Neural progenitor cell (in vitro differentiated cells): ENCODE data around the gene LIPK. TPM values are rescaled to one million over a fixed set of nuclear protein-coding genes. Genes with fewer than 3 reads are reported as not detected.
"Not testable (repeated sequence)": the region's sequence is repeated elsewhere in the genome, so short reads cannot be mapped to it uniquely, and the experiment has no call there.

Experiments
- DNase-seq: peaks from one replicate; pipeline ENCODE4 v3.0.0-alpha.2; 2016; ENCODE audit warnings: low spot score
- H2AFZ ChIP-seq: fragments of 200-600 bp; sonication (generic); replicated peaks from 2 replicates; pipeline ENCODE4 v1.6.1; 2016; ENCODE audit warnings: antibody characterized with exemption
- H3F3A ChIP-seq: fragments of 200-600 bp; sonication (generic); 2 replicates; pipeline ENCODE4 v1.6.1; 2016; ENCODE audit warnings: antibody characterized with exemption, low read depth
- H3K27ac ChIP-seq: fragments of 200-600 bp; sonication (generic); 2 replicates; pipeline ENCODE4 v1.5.1; 2016; ENCODE audit warnings: mild to moderate bottlenecking
- H3K27me3 ChIP-seq: fragments of 200-600 bp; sonication (generic); 2 replicates; pipeline ENCODE4 v1.6.1; 2016; ENCODE audit warnings: mild to moderate bottlenecking, moderate library complexity
- H3K36me3 ChIP-seq: fragments of 200-600 bp; sonication (generic); 2 replicates; pipeline ENCODE4 v1.5.1; 2016
- H3K4me1 ChIP-seq: fragments of 200-600 bp; sonication (generic); 2 replicates; pipeline ENCODE4 v1.6.1; 2016; ENCODE audit warnings: mixed run types
- H3K4me2 ChIP-seq: fragments of 200-600 bp; sonication (generic); 2 replicates; pipeline ENCODE4 v1.6.1; 2016
- H3K4me3 ChIP-seq: fragments of 200-600 bp; sonication (generic); 2 replicates; pipeline ENCODE4 v1.5.1; 2016
- H3K79me2 ChIP-seq: fragments of 200-600 bp; sonication (generic); 2 replicates; pipeline ENCODE4 v1.6.1; 2016; ENCODE audit warnings: low read depth
- H3K9ac ChIP-seq: fragments of 200-600 bp; sonication (generic); 2 replicates; pipeline ENCODE4 v1.6.1; 2016
- H3K9me3 ChIP-seq: fragments of 200-600 bp; sonication (generic); 2 replicates; pipeline ENCODE4 v1.5.1; 2016; ENCODE audit warnings: low read depth
- H4K20me1 ChIP-seq: fragments of 200-600 bp; sonication (generic); 2 replicates; pipeline ENCODE4 v1.6.1; 2016; ENCODE audit warnings: low read depth
- H3K27ac Mint-ChIP-seq: 3 replicates; pipeline ENCODE4 v1.8.0; 2021; ENCODE audit warnings: mixed read lengths
- H3K27me3 Mint-ChIP-seq: 2 replicates; pipeline ENCODE4 v1.8.0; 2022; ENCODE audit warnings: low read depth, mild to moderate bottlenecking, inconsistent platforms, moderate library complexity, mixed read lengths; ENCODE audit not compliant: insufficient read depth
- H3K36me3 Mint-ChIP-seq: 3 replicates; pipeline ENCODE4 v1.8.0; 2021; ENCODE audit warnings: mixed read lengths
- H3K4me1 Mint-ChIP-seq: 3 replicates; pipeline ENCODE4 v1.8.0; 2021; ENCODE audit warnings: mixed read lengths
- H3K4me3 Mint-ChIP-seq: 3 replicates; pipeline ENCODE4 v1.8.0; 2021; ENCODE audit warnings: mild to moderate bottlenecking, moderate library complexity, mixed read lengths
- H3K9me3 Mint-ChIP-seq: 3 replicates; pipeline ENCODE4 v1.8.0; 2020; ENCODE audit warnings: mixed read lengths
- CTCF ChIP-seq: fragments of 200-600 bp; sonication (generic); IDR thresholded peaks from 2 replicates; pipeline ENCODE4 v1.5.1; 2017; ENCODE audit warnings: antibody characterized with exemption, mild to moderate bottlenecking
- EZH2 ChIP-seq: fragments of 200-600 bp; sonication (generic); IDR thresholded peaks from 2 replicates; pipeline ENCODE4 v1.6.1; 2017; ENCODE audit warnings: antibody characterized with exemption, mild to moderate bottlenecking, moderate library complexity
- EZH2phosphoT487 ChIP-seq: fragments of 200-600 bp; sonication (generic); IDR thresholded peaks from 2 replicates; pipeline ENCODE4 v1.6.1; 2017; ENCODE audit warnings: antibody characterized with exemption
- total RNA-seq: library from RNA; depleted of rRNA; stranded (reverse); fragments of >200 nt; gene quantifications from 2 replicates; pipeline ENCODE4 v1.2.3, GENCODE V29; 2015; ENCODE audit warnings: low replicate concordance

LIPK gene
- total RNA-seq, 1 donor from 2014 or later = not detected

- no peaks in the 10 kb centered on the region for H3F3A ChIP-seq
- Mint-ChIP-seq H3K9me3 (no peaks in the 10 kb centered on the region), H3K36me3 (no peaks in the 10 kb centered on the region), H3K27ac (no peak overlapping the region), H3K4me3 (no peak overlapping the region), H3K27me3 (no peaks in the 10 kb centered on the region), H3K4me1 (no peaks in the 10 kb centered on the region)
- peaks cover 6% of the 10 kb centered on the region for H3K4me1 ChIP-seq
- TF ChIP-seq CTCF = no peak
- TF ChIP-seq EZH2phosphoT487 = no peak
- no peak for TF ChIP-seq EZH2
- H4K20me1 ChIP-seq = no peaks in the 10 kb centered on the region
- no peaks in the 10 kb centered on the region for H3K36me3 ChIP-seq
- H3K4me2 ChIP-seq = no peak overlapping the region
- no peaks in the 10 kb centered on the region for H3K9me3 ChIP-seq
- H3K9ac ChIP-seq = no peak overlapping the region
- no peak overlapping the region for H3K27ac ChIP-seq
- no peak overlapping the region for H3K4me3 ChIP-seq
- peak; percentile 7 for DNase-seq
- peaks cover 72% of the 10 kb centered on the region for H3K27me3 ChIP-seq
- H2AFZ ChIP-seq = no peak overlapping the region
- no peaks in the 10 kb centered on the region for H3K79me2 ChIP-seq
Measured at GRCh38 chr10:88702848-88703597, 3.0 kb upstream of the LIPK start.

GRCh38 chr10:88707429-88708155 is 1.5 kb downstream of the LIPK start:
- Histone ChIP-seq H3K4me3 (no peak overlapping the region), H3K27ac (no peak overlapping the region), H3K27me3 (peaks cover 26% of the 10 kb centered on the region), H3K36me3 (no peaks in the 10 kb centered on the region), H3K9ac (no peak overlapping the region), H2AFZ (peak overlapping the region; percentile 1), H3K9me3 (no peaks in the 10 kb centered on the region), H4K20me1 (no peaks in the 10 kb centered on the region), H3K4me1 (peaks cover 6% of the 10 kb centered on the region), H3K4me2 (no peak overlapping the region), H3F3A (no peaks in the 10 kb centered on the region), H3K79me2 (no peaks in the 10 kb centered on the region)
- H3K36me3 Mint-ChIP-seq = no peaks in the 10 kb centered on the region
- TF ChIP-seq EZH2 = no peak
- no peak for TF ChIP-seq EZH2phosphoT487
- no peak for TF ChIP-seq CTCF
- H3K9me3 Mint-ChIP-seq = no peaks in the 10 kb centered on the region
- H3K27me3 Mint-ChIP-seq = peaks cover 2% of the 10 kb centered on the region
- peaks cover 4% of the 10 kb centered on the region for H3K4me1 Mint-ChIP-seq
- no peak overlapping the region for H3K27ac Mint-ChIP-seq
- H3K4me3 Mint-ChIP-seq = no peak overlapping the region
- DNase-seq = no peak

- H3K4me3 ChIP-seq, H3K4me3 Mint-ChIP-seq, H3K4me1 ChIP-seq, H3K27me3 Mint-ChIP-seq, H3K27ac ChIP-seq, H2AFZ ChIP-seq, H3K4me1 Mint-ChIP-seq, H3F3A ChIP-seq, H3K36me3 Mint-ChIP-seq, H3K27ac Mint-ChIP-seq, DNase-seq, H3K9me3 ChIP-seq, H3K79me2 ChIP-seq, H4K20me1 ChIP-seq, H3K4me2 ChIP-seq, H3K9me3 Mint-ChIP-seq, H3K36me3 ChIP-seq, H3K9ac ChIP-seq: not testable (repeated sequence)
- H3K27me3 ChIP-seq = peaks cover 26% of the 10 kb centered on the region
Measured at GRCh38 chr10:88709361-88709760, 3.3 kb downstream of the LIPK start.

- Mint-ChIP-seq H3K27ac (no peak overlapping the region), H3K9me3 (no peaks in the 10 kb centered on the region), H3K27me3 (no peaks in the 10 kb centered on the region), H3K4me1 (no peaks in the 10 kb centered on the region), H3K36me3 (no peaks in the 10 kb centered on the region), H3K4me3 (no peak overlapping the region)
- no peaks in the 10 kb centered on the region for H3K27me3 ChIP-seq
- no peak overlapping the region for H3K9ac ChIP-seq
- TF ChIP-seq EZH2 (no peak), CTCF (no peak), EZH2phosphoT487 (no peak)
- H2AFZ ChIP-seq = no peak overlapping the region
- no peaks in the 10 kb centered on the region for H3K4me1 ChIP-seq
- no peak overlapping the region for H3K4me3 ChIP-seq
- no peaks in the 10 kb centered on the region for H3F3A ChIP-seq
- no peak for DNase-seq
- no peaks in the 10 kb centered on the region for H4K20me1 ChIP-seq
- H3K9me3 ChIP-seq = no peaks in the 10 kb centered on the region
- no peaks in the 10 kb centered on the region for H3K79me2 ChIP-seq
- H3K4me2 ChIP-seq = no peak overlapping the region
- H3K27ac ChIP-seq = no peak overlapping the region
- no peaks in the 10 kb centered on the region for H3K36me3 ChIP-seq
Measured at GRCh38 chr10:88715517-88715916, 9.5 kb downstream of the LIPK start.
